Upper lobe of right lung (tissue), 1 donor: ENCODE data around the gene AMOTL2. TPM values are rescaled to one million over a fixed set of nuclear protein-coding genes. Genes with fewer than 3 reads are reported as not detected.

ENCODE experiments used
- ATAC-seq: fragments of 200-7000 bp; cut with Tn5 transposase; one replicate; pipeline ENCODE4 v1.9.1; 2020; ENCODE audit warnings: mild to moderate bottlenecking, moderate library complexity
- DNase-seq: peaks from one replicate; pipeline ENCODE4 v3.0.0-alpha.2; 2020
- H3K27ac ChIP-seq: fragments of 200-600 bp; one replicate; pipeline ENCODE4 v1.8.0; 2022
- H3K27me3 ChIP-seq: fragments of 200-600 bp; one replicate; pipeline ENCODE4 v1.8.0; 2022; ENCODE audit warnings: mild to moderate bottlenecking
- H3K36me3 ChIP-seq: fragments of 200-600 bp; one replicate; pipeline ENCODE4 v1.8.0; 2022
- H3K4me1 ChIP-seq: fragments of 200-600 bp; one replicate; pipeline ENCODE4 v1.8.0; 2022
- H3K4me3 ChIP-seq: fragments of 200-600 bp; one replicate; pipeline ENCODE4 v1.8.0; 2022; ENCODE audit warnings: mild to moderate bottlenecking
- H3K9me3 ChIP-seq: fragments of 200-600 bp; one replicate; pipeline ENCODE4 v1.8.0; 2022
- intact Hi-C: fragments of 100-400 bp; cut with DNase I; formaldehyde crosslinking; loops from one replicate; pipeline ENCODE4 v1.11.0; 2022
- total RNA-seq: library from RNA; stranded (reverse); fragmentation: NEBNext Ultra II Directional; extraction: Animal tissue kit (Norgen Biotek cat#: 25700); gene quantifications from one replicate; pipeline ENCODE4 v1.2.1, GENCODE V29; 2021
- TF ChIP-seq, protein P1 (sequence below): fragments of 200-600 bp; IDR thresholded peaks from one replicate; pipeline ENCODE4 v1.8.0; 2022; ENCODE audit warnings: antibody characterized with exemption
- donor health status: DM: no; HTN: yes; CAD: no; lungs with severe emphysema.

AMOTL2 gene
- total RNA-seq, 1 donor from 2014 or later, result 119 TPM

DNA sequence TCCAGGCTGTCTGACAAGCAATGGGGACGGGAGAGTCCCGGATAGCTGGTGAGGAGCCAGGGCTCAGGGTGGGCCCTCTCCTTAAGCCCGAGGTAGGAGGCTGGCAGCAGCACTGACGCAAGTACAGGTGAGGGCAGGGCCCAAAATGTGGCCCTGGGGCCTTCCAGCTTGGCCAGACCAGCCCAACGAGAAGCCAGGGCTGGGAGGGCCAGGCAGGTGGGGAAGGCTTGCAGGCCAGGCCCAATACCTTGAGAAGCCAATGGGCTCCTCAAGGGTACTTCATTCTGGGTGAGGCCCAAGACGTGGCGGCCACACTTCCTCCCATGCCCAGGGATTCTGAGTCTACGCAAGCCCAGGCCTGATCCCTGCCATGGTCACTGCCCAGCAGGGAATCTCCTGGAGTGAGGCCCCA is 37.2 kb downstream of the AMOTL2 start:
- TF ChIP-seq, protein P1, sequence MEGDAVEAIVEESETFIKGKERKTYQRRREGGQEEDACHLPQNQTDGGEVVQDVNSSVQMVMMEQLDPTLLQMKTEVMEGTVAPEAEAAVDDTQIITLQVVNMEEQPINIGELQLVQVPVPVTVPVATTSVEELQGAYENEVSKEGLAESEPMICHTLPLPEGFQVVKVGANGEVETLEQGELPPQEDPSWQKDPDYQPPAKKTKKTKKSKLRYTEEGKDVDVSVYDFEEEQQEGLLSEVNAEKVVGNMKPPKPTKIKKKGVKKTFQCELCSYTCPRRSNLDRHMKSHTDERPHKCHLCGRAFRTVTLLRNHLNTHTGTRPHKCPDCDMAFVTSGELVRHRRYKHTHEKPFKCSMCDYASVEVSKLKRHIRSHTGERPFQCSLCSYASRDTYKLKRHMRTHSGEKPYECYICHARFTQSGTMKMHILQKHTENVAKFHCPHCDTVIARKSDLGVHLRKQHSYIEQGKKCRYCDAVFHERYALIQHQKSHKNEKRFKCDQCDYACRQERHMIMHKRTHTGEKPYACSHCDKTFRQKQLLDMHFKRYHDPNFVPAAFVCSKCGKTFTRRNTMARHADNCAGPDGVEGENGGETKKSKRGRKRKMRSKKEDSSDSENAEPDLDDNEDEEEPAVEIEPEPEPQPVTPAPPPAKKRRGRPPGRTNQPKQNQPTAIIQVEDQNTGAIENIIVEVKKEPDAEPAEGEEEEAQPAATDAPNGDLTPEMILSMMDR, result no peak
- H3K27me3 ChIP-seq, result no peaks in the 10 kb centered on the region
- H3K4me1 ChIP-seq, result peaks cover 46% of the 10 kb centered on the region
- peak overlapping the region; percentile 65 for H3K27ac ChIP-seq
- no peaks in the 10 kb centered on the region for H3K36me3 ChIP-seq
- intact Hi-C loops, result no loop called here
- H3K9me3 ChIP-seq, result no peaks in the 10 kb centered on the region
- DNase-seq, result no peak
- peak; percentile 58 for ATAC-seq
- H3K4me3 ChIP-seq, result no peak overlapping the region

DNA sequence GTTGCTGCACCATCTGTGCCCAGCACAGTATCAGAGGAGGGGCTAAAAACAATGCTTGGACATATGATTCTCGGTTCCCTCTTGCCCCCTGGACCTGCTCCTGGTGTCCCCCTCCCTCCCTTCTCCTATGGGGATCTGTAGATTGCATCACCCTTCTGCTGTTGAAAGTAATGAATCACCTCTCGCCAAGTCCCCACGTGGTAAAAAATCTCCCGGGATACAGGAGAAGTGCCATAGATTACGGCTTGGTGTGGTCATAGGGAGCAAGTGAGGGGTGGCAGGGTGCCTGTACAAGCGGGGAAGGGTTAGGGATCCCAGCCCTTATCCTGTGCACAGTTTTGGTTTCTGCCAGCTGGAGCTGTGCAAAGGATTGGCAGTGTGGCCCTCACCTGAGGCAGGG is 37.7 kb downstream of the AMOTL2 start:
- TF ChIP-seq, protein P1, result no peak
- no peak for DNase-seq
- H3K27ac ChIP-seq, result peak overlapping the region; percentile 65

DNA sequence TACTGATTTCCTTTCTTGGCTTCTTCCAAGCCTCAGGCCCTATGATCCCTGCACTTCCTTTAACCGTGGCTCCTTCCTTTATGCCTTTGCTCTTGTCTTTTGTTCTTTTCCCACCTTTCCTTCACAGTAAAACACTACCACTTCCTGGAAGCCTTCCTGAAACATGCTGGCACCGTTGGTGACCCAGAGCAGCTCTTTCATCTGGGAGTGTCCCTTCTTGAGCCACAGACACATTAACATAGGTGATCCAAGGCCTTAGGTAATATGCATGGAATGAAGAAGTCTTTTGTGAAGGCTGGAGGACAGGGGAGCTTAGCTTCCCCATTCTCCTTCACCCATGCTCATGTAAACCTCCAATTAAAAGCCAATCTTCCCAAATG is 39.4 kb downstream of the AMOTL2 start:
- no peaks in the 10 kb centered on the region for H3K36me3 ChIP-seq
- intact Hi-C loops, result no loop called here
- H3K27me3 ChIP-seq, result no peaks in the 10 kb centered on the region
- peak; percentile 47 for ATAC-seq
- H3K9me3 ChIP-seq, result no peaks in the 10 kb centered on the region
- H3K27ac ChIP-seq, result peak overlapping the region; percentile 76
- H3K4me1 ChIP-seq, result peaks cover 60% of the 10 kb centered on the region
- TF ChIP-seq, protein P1, result no peak
- no peak for DNase-seq
- no peak overlapping the region for H3K4me3 ChIP-seq

More for the DNA sequence above, 37.7 kb downstream of the AMOTL2 start:
- no peaks in the 10 kb centered on the region for H3K9me3 ChIP-seq
- H3K27me3 ChIP-seq, result no peaks in the 10 kb centered on the region
- H3K4me3 ChIP-seq, result no peak overlapping the region
- intact Hi-C loops, result no loop called here
- no peaks in the 10 kb centered on the region for H3K36me3 ChIP-seq
- ATAC-seq, result peak; percentile 58
- peaks cover 51% of the 10 kb centered on the region for H3K4me1 ChIP-seq

- Histone ChIP-seq H3K4me3 (no peak overlapping the region), H3K9me3 (no peaks in the 10 kb centered on the region), H3K36me3 (no peaks in the 10 kb centered on the region), H3K27me3 (no peaks in the 10 kb centered on the region), H3K4me1 (peaks cover 60% of the 10 kb centered on the region), H3K27ac (peak overlapping the region; percentile 76)
- TF ChIP-seq, protein P1, result no peak
- intact Hi-C loops, result no loop called here
- DNase-seq, result no peak
- peak; percentile 16 for ATAC-seq
Observed at GRCh38 chr3:134334231-134334900, 39.9 kb downstream of the AMOTL2 start.

DNA sequence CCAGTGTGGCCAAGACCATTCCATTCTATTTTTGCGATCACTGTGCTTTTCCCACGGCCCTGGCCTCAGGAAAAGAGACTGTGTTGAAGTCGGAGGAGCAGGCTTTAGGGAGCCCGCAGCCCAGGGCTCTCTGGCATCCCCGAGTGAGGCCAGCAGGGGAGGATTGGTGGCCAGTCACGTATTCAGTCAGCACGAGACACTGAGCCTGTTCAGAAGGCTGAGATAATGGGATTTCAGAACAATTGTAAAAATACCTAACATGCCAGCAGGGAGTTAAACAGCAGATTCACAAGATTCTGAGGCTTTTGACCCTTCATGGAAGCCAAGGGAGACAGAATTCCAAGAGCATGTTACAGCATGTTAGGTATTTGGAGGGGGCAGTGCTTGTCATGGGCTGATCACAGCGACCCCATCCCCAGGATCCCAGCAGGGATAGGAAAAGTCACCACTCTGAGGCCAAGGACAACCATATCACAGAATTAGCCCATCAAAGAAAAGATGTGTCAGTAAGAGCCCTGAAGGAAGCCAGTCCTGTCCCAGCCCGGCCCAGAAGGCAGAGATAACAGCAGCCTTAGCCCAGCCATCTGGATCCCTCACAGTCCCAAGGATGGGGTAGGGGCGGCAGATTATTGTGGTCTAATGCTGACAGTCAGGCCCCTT is 40.6 kb downstream of the AMOTL2 start:
- H3K27me3 ChIP-seq, result no peaks in the 10 kb centered on the region
- no peaks in the 10 kb centered on the region for H3K36me3 ChIP-seq
- peak overlapping the region; percentile 76 for H3K27ac ChIP-seq
- no peaks in the 10 kb centered on the region for H3K9me3 ChIP-seq
- DNase-seq (no peak), ATAC-seq (no peak)
- H3K4me3 ChIP-seq, result no peak overlapping the region
- H3K4me1 ChIP-seq, result peaks cover 61% of the 10 kb centered on the region
- intact Hi-C loops, result no loop called here
- TF ChIP-seq, protein P1, result no peak
